HG02943 (cell line): ENCODE results near the gene OR2AE1.
"Not testable (repeated sequence)": the region's sequence is repeated elsewhere in the genome, so short reads cannot be mapped to it uniquely, and the experiment has no call there.

ENCODE experiments used
- ATAC-seq: cut with Tn5 transposase; IDR thresholded peaks from one replicate; pipeline ENCODE4 v1.9.1; 2021; ENCODE audit warnings: mild to moderate bottlenecking, low read depth, moderate library complexity; ENCODE audit not compliant: unreplicated experiment

Gene OR2AE1

GRCh38 chr7:99876933-99877332, at the start of gene OR2AE1:
Gene OR2AE1, minus strand, starts transcription at chr7:99877033. Its CDS starts 0 bp downstream, at chr7:99877033.
- no peak for ATAC-seq

GRCh38 chr7:99926321-99926720, 49.5 kb upstream of the OR2AE1 start:
- no peak for ATAC-seq

GRCh38 chr7:99923200-99923599, 46.4 kb upstream of the OR2AE1 start:
- ATAC-seq, result no peak

GRCh38 chr7:99920149-99920548, 43.3 kb upstream of the OR2AE1 start:
- ATAC-seq, result no peak

- ATAC-seq, result no peak
These were observed 42.9 kb upstream of the OR2AE1 start for GRCh38 chr7:99919814-99920112.

- peak; percentile 96 for ATAC-seq
These were observed 42.4 kb upstream of the OR2AE1 start, which contains the start of gene TRIM4 for GRCh38 chr7:99918959-99919813. Gene TRIM4, minus strand, starts transcription at chr7:99919530. Its CDS starts 129 bp downstream, at chr7:99919401.

- no peak for ATAC-seq
These were observed 34.1 kb upstream of the OR2AE1 start for GRCh38 chr7:99910976-99911375.

GRCh38 chr7:99901581-99901980, 24.7 kb upstream of the OR2AE1 start:
- no peak for ATAC-seq

GRCh38 chr7:99899830-99900519, 23.1 kb upstream of the OR2AE1 start:
- no peak for ATAC-seq

- ATAC-seq, result no peak
These were observed 22.0 kb upstream of the OR2AE1 start for GRCh38 chr7:99898836-99899235.

GRCh38 chr7:99898023-99898357, 21.2 kb upstream of the OR2AE1 start:
- no peak for ATAC-seq

- ATAC-seq, result no peak
These were observed 20.6 kb upstream of the OR2AE1 start for GRCh38 chr7:99897322-99898022.

- no peak for ATAC-seq
These were observed 17.9 kb upstream of the OR2AE1 start for GRCh38 chr7:99894738-99895137.

GRCh38 chr7:99893280-99893679, 16.4 kb upstream of the OR2AE1 start:
- ATAC-seq, result no peak

GRCh38 chr7:99890348-99890747, 13.5 kb upstream of the OR2AE1 start:
- not testable (repeated sequence) for ATAC-seq

GRCh38 chr7:99888366-99888765, 11.5 kb upstream of the OR2AE1 start:
- ATAC-seq, result not testable (repeated sequence)

- ATAC-seq, result no peak
These were observed 4.5 kb upstream of the OR2AE1 start for GRCh38 chr7:99881370-99881769.

GRCh38 chr7:99876491-99876890, 342 bp downstream of the OR2AE1 start:
- ATAC-seq, result no peak

GRCh38 chr7:99868246-99868645, 8.6 kb downstream of the OR2AE1 start:
- no peak for ATAC-seq

GRCh38 chr7:99867477-99867876, 9.4 kb downstream of the OR2AE1 start:
- ATAC-seq, result not testable (repeated sequence)

GRCh38 chr7:99863847-99864440, 12.9 kb downstream of the OR2AE1 start:
- no peak for ATAC-seq
